HepG2 (cell line): ENCODE measurements around the gene FCER1G. TPM values are rescaled to one million over a fixed set of nuclear protein-coding genes. Genes with fewer than 3 reads are reported as not detected.

ENCODE experiments used
- AGO1 ChIP-seq: fragments of 200-400 bp; formaldehyde crosslinking; IDR thresholded peaks from 2 replicates; pipeline ENCODE4 v1.6.1; 2017; ENCODE audit warnings: mild to moderate bottlenecking, low read depth, low read length, moderate library complexity; ENCODE audit not compliant: poor library complexity, severe bottlenecking
- GLI4 ChIP-seq: sonication (generic); formaldehyde crosslinking; IDR thresholded peaks from 2 replicates; pipeline ENCODE4 v1.5.1; 2020; ENCODE audit warnings: missing genetic modification reagents, mild to moderate bottlenecking, moderate library complexity, borderline replicate concordance
- GMEB2 ChIP-seq: IDR thresholded peaks from 2 replicates; pipeline ENCODE4 v1.6.1; 2016; ENCODE audit warnings: missing biosample characterization, missing genetic modification reagents, low read depth
- HNRNPK ChIP-seq: fragments of 200-400 bp; formaldehyde crosslinking; IDR thresholded peaks from 2 replicates; pipeline ENCODE4 v1.6.1; 2018; ENCODE audit warnings: low read length, low read depth, moderate library complexity, mild to moderate bottlenecking; ENCODE audit not compliant: poor library complexity, severe bottlenecking
- IKZF1 ChIP-seq: fragments of 450-650 bp; IDR thresholded peaks from 2 replicates; pipeline ENCODE4 v1.7.1; 2016
- NAIF1 ChIP-seq: sonication (generic); formaldehyde crosslinking; IDR thresholded peaks from 2 replicates; pipeline ENCODE4 v1.5.0; 2020; ENCODE audit warnings: mild to moderate bottlenecking, missing genetic modification reagents, borderline replicate concordance
- NFE2L2 ChIP-seq: fragments of 150-350 bp; IDR thresholded peaks from 2 replicates; pipeline ENCODE4 v1.6.1; 2014; ENCODE audit warnings: low read length
- NR2C2 ChIP-seq: sonication (generic); formaldehyde crosslinking; IDR thresholded peaks from 2 replicates; pipeline ENCODE4 v1.4.0; 2020; ENCODE audit warnings: missing genetic modification reagents, mild to moderate bottlenecking, moderate library complexity, borderline replicate concordance
- NR2F2 ChIP-seq: IDR thresholded peaks from 2 replicates; pipeline ENCODE4 v1.6.1; 2012; ENCODE audit warnings: low read depth, inconsistent platforms, borderline replicate concordance
- POGZ ChIP-seq: sonication (generic); formaldehyde crosslinking; IDR thresholded peaks from 2 replicates; pipeline ENCODE4 v1.4.0; 2020; ENCODE audit warnings: mild to moderate bottlenecking, missing genetic modification reagents
- PRPF4 ChIP-seq: fragments of 200-400 bp; formaldehyde crosslinking; IDR thresholded peaks from 2 replicates; pipeline ENCODE4 v1.6.1; 2016; ENCODE audit warnings: low read length, low read depth; ENCODE audit not compliant: poor library complexity, severe bottlenecking
- RNF2 ChIP-seq: fragments of 450-650 bp; conservative IDR thresholded peaks from 2 replicates; pipeline ENCODE4 v1.6.1; 2016; ENCODE audit warnings: low read depth
- SAFB2 ChIP-seq: sonication (generic); formaldehyde crosslinking; IDR thresholded peaks from 2 replicates; pipeline ENCODE4 v1.5.1; 2020; ENCODE audit warnings: missing genetic modification reagents, low read depth, mild to moderate bottlenecking, borderline replicate concordance
- STAG1 ChIP-seq: sonication (generic); formaldehyde crosslinking; IDR thresholded peaks from 2 replicates; pipeline ENCODE4 v1.4.0; 2020; ENCODE audit warnings: missing genetic modification reagents
- TAF1 ChIP-seq: sonication (generic); formaldehyde crosslinking; IDR thresholded peaks from 2 replicates; pipeline ENCODE4 v1.4.0; 2020; ENCODE audit warnings: missing genetic modification reagents
- TCF7L2 ChIP-seq: IDR thresholded peaks from 2 replicates; pipeline ENCODE4 v1.6.1; 2011; ENCODE audit warnings: mild to moderate bottlenecking, low read depth, low read length, moderate library complexity
- TMF1 ChIP-seq: sonication (generic); formaldehyde crosslinking; IDR thresholded peaks from 2 replicates; pipeline ENCODE4 v1.8.1; 2022; ENCODE audit warnings: low read depth, missing genetic modification reagents
- USF2 ChIP-seq, 2 experiments: sonication (generic) in 1 of 2; formaldehyde crosslinking in 1 of 2; IDR thresholded peaks; 2 replicates each; pipeline versions ENCODE4 v1.5.1 to v1.6.1; 2011 to 2020; ENCODE audit warnings: borderline replicate concordance in 1 of 2, low read depth in 1 of 2, low read length in 1 of 2, mild to moderate bottlenecking in 1 of 2, missing genetic modification reagents in 1 of 2, moderate library complexity in 1 of 2
- ZKSCAN1 ChIP-seq: fragments of 150-350 bp; IDR thresholded peaks from 2 replicates; pipeline ENCODE4 v1.6.1; 2014; ENCODE audit warnings: low read length
- ZNF264 ChIP-seq: sonication (generic); formaldehyde crosslinking; IDR thresholded peaks from 2 replicates; pipeline ENCODE4 v1.4.0; 2020; ENCODE audit warnings: missing genetic modification reagents
- ZNF292 ChIP-seq: sonication (generic); formaldehyde crosslinking; IDR thresholded peaks from 2 replicates; pipeline ENCODE4 v1.8.1; 2022; ENCODE audit warnings: mild to moderate bottlenecking, low read depth, missing genetic modification reagents, borderline replicate concordance
- ZNF549 ChIP-seq: sonication (generic); formaldehyde crosslinking; IDR thresholded peaks from 2 replicates; pipeline ENCODE4 v1.5.0; 2020; ENCODE audit warnings: missing genetic modification reagents
- ZNF816 ChIP-seq: sonication (generic); formaldehyde crosslinking; IDR thresholded peaks from 2 replicates; pipeline ENCODE4 v1.8.0; 2022; ENCODE audit warnings: missing genetic modification reagents, mild to moderate bottlenecking, borderline replicate concordance
- ZNF850 ChIP-seq: sonication (generic); formaldehyde crosslinking; conservative IDR thresholded peaks from 2 replicates; pipeline ENCODE4 v1.9.0; 2021; ENCODE audit warnings: mild to moderate bottlenecking, missing genetic modification reagents
- ZSCAN20 ChIP-seq: sonication (generic); formaldehyde crosslinking; IDR thresholded peaks from 2 replicates; pipeline ENCODE4 v1.4.0; 2020; ENCODE audit warnings: missing genetic modification reagents, mild to moderate bottlenecking, borderline replicate concordance
- polyA plus RNA-seq, 8 experiments: library from polyadenylated mRNA; depleted of rRNA in 3 of 8; stranded (reverse) in 7 of 8; unstranded in 1 of 8; fragments of >200 nt; fragmentation: Illumina TruSeq in 4 of 8; extraction: Trizol in 4 of 8; gene quantifications; 2 replicates each; pipeline versions ENCODE4 v1.2.1 to v1.2.3, GENCODE V29; 2011 to 2016; ENCODE audit warnings: low read depth in 4 of 8, missing spikeins in 1 of 8, mixed read lengths in 1 of 8; ENCODE audit not compliant: insufficient read depth in 1 of 8
- total RNA-seq, 5 experiments: library from RNA; depleted of rRNA; stranded (reverse); fragments of >200 nt; fragmentation: Illumina TruSeq; extraction: Trizol; gene quantifications; 2 replicates each; pipeline ENCODE4 v1.2.3, GENCODE V29; 2016; ENCODE audit warnings: low read depth in 1 of 5
- TF ChIP-seq, protein P1 (sequence below): sonication (generic); formaldehyde crosslinking; IDR thresholded peaks from 2 replicates; pipeline ENCODE4 v1.4.0; 2020; ENCODE audit warnings: mild to moderate bottlenecking, missing genetic modification reagents

FCER1G gene
- total and polyA plus RNA-seq, 2 of the 13 experiments (the other 11 are each of a cell fraction or from before 2014, with no cell fraction given): 1.3 to 6.4 TPM

- no peak for TF ChIP-seq SAFB2 (CRISPR knock-in tag)
- no peak for TF ChIP-seq IKZF1
- no peak for TF ChIP-seq ZNF292 (CRISPR knock-in tag)
- no peak for TF ChIP-seq AGO1
- TF ChIP-seq ZNF549: no peak
- no peak for TF ChIP-seq RNF2
- no peak for TF ChIP-seq PRPF4
- no peak for TF ChIP-seq NR2F2
- no peak for TF ChIP-seq GLI4 (CRISPR knock-in tag)
- no peak for TF ChIP-seq TAF1
- TF ChIP-seq ZNF850 (CRISPR knock-in tag): no peak
- no peak for TF ChIP-seq POGZ
- TF ChIP-seq NAIF1: no peak
- no peak for TF ChIP-seq ZNF264 (CRISPR knock-in tag)
- peak; percentile 50 for TF ChIP-seq STAG1 (CRISPR knock-in tag)
- TF ChIP-seq ZNF816 (CRISPR knock-in tag): no peak
- TF ChIP-seq TMF1 (CRISPR knock-in tag): no peak
- no peak for TF ChIP-seq HNRNPK
- TF ChIP-seq ZKSCAN1: no peak
- TF ChIP-seq NR2C2 (CRISPR knock-in tag): no peak
- TF ChIP-seq, protein P1, sequence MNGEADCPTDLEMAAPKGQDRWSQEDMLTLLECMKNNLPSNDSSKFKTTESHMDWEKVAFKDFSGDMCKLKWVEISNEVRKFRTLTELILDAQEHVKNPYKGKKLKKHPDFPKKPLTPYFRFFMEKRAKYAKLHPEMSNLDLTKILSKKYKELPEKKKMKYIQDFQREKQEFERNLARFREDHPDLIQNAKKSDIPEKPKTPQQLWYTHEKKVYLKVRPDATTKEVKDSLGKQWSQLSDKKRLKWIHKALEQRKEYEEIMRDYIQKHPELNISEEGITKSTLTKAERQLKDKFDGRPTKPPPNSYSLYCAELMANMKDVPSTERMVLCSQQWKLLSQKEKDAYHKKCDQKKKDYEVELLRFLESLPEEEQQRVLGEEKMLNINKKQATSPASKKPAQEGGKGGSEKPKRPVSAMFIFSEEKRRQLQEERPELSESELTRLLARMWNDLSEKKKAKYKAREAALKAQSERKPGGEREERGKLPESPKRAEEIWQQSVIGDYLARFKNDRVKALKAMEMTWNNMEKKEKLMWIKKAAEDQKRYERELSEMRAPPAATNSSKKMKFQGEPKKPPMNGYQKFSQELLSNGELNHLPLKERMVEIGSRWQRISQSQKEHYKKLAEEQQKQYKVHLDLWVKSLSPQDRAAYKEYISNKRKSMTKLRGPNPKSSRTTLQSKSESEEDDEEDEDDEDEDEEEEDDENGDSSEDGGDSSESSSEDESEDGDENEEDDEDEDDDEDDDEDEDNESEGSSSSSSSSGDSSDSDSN (CRISPR knock-in tag): no peak
- no peak for TF ChIP-seq TCF7L2
- TF ChIP-seq NFE2L2: no peak
- no peak for TF ChIP-seq GMEB2 (CRISPR knock-in tag)
- no peak for TF ChIP-seq USF2 (IDR thresholded peaks at IDR 0.05; ENCODE audit: low read depth, low read length)
- TF ChIP-seq USF2 (CRISPR knock-in tag; IDR thresholded peaks at IDR 0.05; ENCODE audit: borderline replicate concordance): no peak
- no peak for TF ChIP-seq ZSCAN20 (CRISPR knock-in tag)
Observed at GRCh38 chr1:161193561-161194235, 21.4 kb upstream of the FCER1G start (continued).
